LNCAP (cell line): ENCODE results near the gene ACO1.

Source experiments
- CTCF ChIP-seq: fragments of 450-650 bp; IDR thresholded peaks from 2 replicates; pipeline ENCODE4 v1.5.1; 2017; ENCODE audit warnings: mild to moderate bottlenecking

The ACO1 gene

GRCh38 chr9:32472344-32472743, 87.9 kb downstream of the ACO1 start:
- no peak for TF ChIP-seq CTCF

- TF ChIP-seq CTCF, result no peak
Observed at GRCh38 chr9:32483343-32483742, 98.9 kb downstream of the ACO1 start.

- TF ChIP-seq CTCF, result no peak
Observed at GRCh38 chr9:32486839-32487562, 102.6 kb downstream of the ACO1 start.

- no peak for TF ChIP-seq CTCF
Observed at GRCh38 chr9:32487981-32488380, 103.5 kb downstream of the ACO1 start.

- TF ChIP-seq CTCF, result no peak
Observed at GRCh38 chr9:32490601-32491000, 106.2 kb downstream of the ACO1 start.

- TF ChIP-seq CTCF, result no peak
Observed at GRCh38 chr9:32497921-32498320, 113.5 kb downstream of the ACO1 start.

- no peak for TF ChIP-seq CTCF
Observed at GRCh38 chr9:32500768-32501167, 116.3 kb downstream of the ACO1 start.

GRCh38 chr9:32501868-32502267, 117.4 kb downstream of the ACO1 start:
- no peak for TF ChIP-seq CTCF
